Measurements from ENCODE around the gene LRRIQ3.

DNA sequence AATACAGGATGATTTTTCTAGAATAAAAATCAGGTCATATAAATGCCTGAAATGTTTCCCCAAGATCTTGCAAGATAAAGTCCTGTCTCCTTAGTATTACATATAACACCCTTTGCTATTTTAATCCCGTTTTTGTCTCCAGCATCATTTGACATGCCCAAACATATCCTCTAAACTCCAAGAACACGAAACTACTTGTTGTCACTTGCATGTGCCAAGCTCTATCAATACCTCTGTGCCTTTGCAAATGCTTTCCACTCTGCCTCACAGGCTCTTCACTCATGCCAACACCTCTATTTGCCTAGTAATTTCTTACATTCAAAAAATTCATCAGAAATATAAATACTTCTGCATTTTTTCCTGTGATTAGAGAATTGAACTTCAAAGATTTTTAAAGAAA lies 37.9 kb downstream of the LRRIQ3 start:
- TF ChIP-seq, protein P1, sequence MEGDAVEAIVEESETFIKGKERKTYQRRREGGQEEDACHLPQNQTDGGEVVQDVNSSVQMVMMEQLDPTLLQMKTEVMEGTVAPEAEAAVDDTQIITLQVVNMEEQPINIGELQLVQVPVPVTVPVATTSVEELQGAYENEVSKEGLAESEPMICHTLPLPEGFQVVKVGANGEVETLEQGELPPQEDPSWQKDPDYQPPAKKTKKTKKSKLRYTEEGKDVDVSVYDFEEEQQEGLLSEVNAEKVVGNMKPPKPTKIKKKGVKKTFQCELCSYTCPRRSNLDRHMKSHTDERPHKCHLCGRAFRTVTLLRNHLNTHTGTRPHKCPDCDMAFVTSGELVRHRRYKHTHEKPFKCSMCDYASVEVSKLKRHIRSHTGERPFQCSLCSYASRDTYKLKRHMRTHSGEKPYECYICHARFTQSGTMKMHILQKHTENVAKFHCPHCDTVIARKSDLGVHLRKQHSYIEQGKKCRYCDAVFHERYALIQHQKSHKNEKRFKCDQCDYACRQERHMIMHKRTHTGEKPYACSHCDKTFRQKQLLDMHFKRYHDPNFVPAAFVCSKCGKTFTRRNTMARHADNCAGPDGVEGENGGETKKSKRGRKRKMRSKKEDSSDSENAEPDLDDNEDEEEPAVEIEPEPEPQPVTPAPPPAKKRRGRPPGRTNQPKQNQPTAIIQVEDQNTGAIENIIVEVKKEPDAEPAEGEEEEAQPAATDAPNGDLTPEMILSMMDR (IDR thresholded peaks at IDR 0.05): no peak
- no peak for TF ChIP-seq POLR2A (IDR thresholded peaks at IDR 0.05)
